Kidney (tissue), 14 donors: Measurements from ENCODE around the gene SOD1. TPM values are rescaled to one million over a fixed set of nuclear protein-coding genes. Genes with fewer than 3 reads are reported as not detected.

ENCODE experiments used
- DNase-seq, 5 donors: peaks; one replicate each; pipeline ENCODE4 v3.0.0-alpha.2; 2013 to 2020
- FAIRE-seq: peaks from 2 replicates; lab custom pipeline; 2012; peaks lifted over from hg19 to GRCh38; lab: Jason Lieb, UNC
- H3K27ac ChIP-seq, 2 donors: one replicate each; pipeline ENCODE4 v1.7.0; 2013; ENCODE audit warnings: low read depth in 2 of 2, low read length in 2 of 2, inconsistent platforms in 1 of 2
- H3K27me3 ChIP-seq: one replicate; pipeline ENCODE4 v1.7.1; 2013; ENCODE audit warnings: low read length, inconsistent platforms; ENCODE audit not compliant: control insufficient read depth, insufficient read depth
- H3K36me3 ChIP-seq, 3 donors: one replicate each; pipeline versions ENCODE4 v1.7.0 to v1.7.1; 2013; ENCODE audit warnings: low read length in 3 of 3, control low read depth in 1 of 3, inconsistent platforms in 1 of 3; ENCODE audit not compliant: insufficient read depth in 3 of 3, control insufficient read depth in 2 of 3
- H3K4me1 ChIP-seq, 3 donors: one replicate each; pipeline versions ENCODE4 v1.7.0 to v1.7.1; 2013; ENCODE audit warnings: low read length in 3 of 3, inconsistent platforms in 1 of 3, low read depth in 1 of 3; ENCODE audit not compliant: control insufficient read depth in 2 of 3, insufficient read depth in 2 of 3
- H3K4me3 ChIP-seq, 3 donors: one replicate each; pipeline versions ENCODE4 v1.7.0 to v1.8.1; 2013; ENCODE audit warnings: low read length in 3 of 3, control low read depth in 1 of 3, inconsistent platforms in 1 of 3
- H3K9ac ChIP-seq, 3 donors: one replicate each; pipeline versions ENCODE4 v1.7.0 to v1.7.1; 2013; ENCODE audit warnings: low read length in 3 of 3, control low read depth in 1 of 3, inconsistent platforms in 1 of 3
- H3K9me3 ChIP-seq, 3 donors: one replicate each; pipeline versions ENCODE4 v1.7.0 to v1.7.1; 2013; ENCODE audit warnings: low read length in 3 of 3, control low read depth in 1 of 3, inconsistent platforms in 1 of 3; ENCODE audit not compliant: control insufficient read depth in 2 of 3, insufficient read depth in 1 of 3
- intact Hi-C: fragments of 100-400 bp; cut with DNase I; formaldehyde crosslinking; loops from one replicate; pipeline ENCODE4 v1.11.1; 2022
- polyA plus RNA-seq: library from polyadenylated mRNA; stranded (reverse); fragments of 350-450 nt; fragmentation: Illumina TruSeq; extraction: RNeasy Lipid Tissue Mini Kit (QIAGEN cat#74804); gene quantifications from one replicate; pipeline ENCODE4 v1.2.3, GENCODE V29; 2014; ENCODE audit warnings: low read depth, low replicate concordance; ENCODE audit not compliant: insufficient read depth
- total RNA-seq: library from RNA; stranded (reverse); fragmentation: NEBNext Ultra II Directional; extraction: Animal tissue kit (Norgen Biotek cat#: 25700); gene quantifications from one replicate; pipeline ENCODE4 v1.2.1, GENCODE V29; 2021
- TF ChIP-seq, protein P1 (sequence below): IDR thresholded peaks from 3 replicates; pipeline ENCODE4 v1.5.1; 2012; ENCODE audit warnings: mild to moderate bottlenecking, moderate library complexity, borderline replicate concordance; ENCODE audit not compliant: insufficient read depth; ENCODE audit errors: extremely low read depth
- donor health status: control.
- donor health status: control.
- donor health status: control.
- donor health status: control.
- donor health status: control.
- donor health status: DM: yes; HTN: yes; CAD: no.
- donor health status: Normal renal cell carcinoma (clear cell type).

Gene SOD1
- total and polyA plus RNA-seq, 2 donors from 2014 or later: 243 to 910 TPM

DNA sequence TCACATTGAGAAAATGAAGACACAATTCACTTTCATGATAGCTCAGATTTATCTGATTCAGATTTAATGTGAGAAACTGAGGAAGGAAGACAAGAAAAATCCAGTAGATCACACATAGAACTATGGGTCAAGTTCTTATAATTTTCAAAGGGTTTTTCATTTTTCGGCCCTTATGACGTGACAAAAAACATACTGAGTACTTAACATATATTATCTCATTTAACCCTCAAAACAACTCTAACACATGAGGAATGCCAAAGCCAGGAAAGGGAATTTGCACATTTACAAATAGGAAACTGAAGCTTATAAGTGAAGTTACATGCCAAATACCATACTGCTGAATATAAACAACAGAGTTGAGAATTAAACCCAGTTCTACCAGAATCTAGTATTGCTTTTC lies 27.6 kb downstream of the SOD1 start:
- Histone ChIP-seq H3K27me3 (no peaks in the 10 kb centered on the region), H3K9ac (no peak overlapping the region), H3K4me3 (no peak overlapping the region), H3K9me3 (no peaks in the 10 kb centered on the region), H3K36me3 (peaks cover 12 to 51% (median 33%) of the 10 kb centered on the region in 3 donors), H3K4me1 (peaks cover 0 to 2% (median 0%) of the 10 kb centered on the region in 3 donors), H3K27ac (no peak overlapping the region)
- TF ChIP-seq, protein P1, sequence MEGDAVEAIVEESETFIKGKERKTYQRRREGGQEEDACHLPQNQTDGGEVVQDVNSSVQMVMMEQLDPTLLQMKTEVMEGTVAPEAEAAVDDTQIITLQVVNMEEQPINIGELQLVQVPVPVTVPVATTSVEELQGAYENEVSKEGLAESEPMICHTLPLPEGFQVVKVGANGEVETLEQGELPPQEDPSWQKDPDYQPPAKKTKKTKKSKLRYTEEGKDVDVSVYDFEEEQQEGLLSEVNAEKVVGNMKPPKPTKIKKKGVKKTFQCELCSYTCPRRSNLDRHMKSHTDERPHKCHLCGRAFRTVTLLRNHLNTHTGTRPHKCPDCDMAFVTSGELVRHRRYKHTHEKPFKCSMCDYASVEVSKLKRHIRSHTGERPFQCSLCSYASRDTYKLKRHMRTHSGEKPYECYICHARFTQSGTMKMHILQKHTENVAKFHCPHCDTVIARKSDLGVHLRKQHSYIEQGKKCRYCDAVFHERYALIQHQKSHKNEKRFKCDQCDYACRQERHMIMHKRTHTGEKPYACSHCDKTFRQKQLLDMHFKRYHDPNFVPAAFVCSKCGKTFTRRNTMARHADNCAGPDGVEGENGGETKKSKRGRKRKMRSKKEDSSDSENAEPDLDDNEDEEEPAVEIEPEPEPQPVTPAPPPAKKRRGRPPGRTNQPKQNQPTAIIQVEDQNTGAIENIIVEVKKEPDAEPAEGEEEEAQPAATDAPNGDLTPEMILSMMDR: no peak
- DNase-seq (no peak), FAIRE-seq (no peak)
- intact Hi-C loops: no loop called here

DNA sequence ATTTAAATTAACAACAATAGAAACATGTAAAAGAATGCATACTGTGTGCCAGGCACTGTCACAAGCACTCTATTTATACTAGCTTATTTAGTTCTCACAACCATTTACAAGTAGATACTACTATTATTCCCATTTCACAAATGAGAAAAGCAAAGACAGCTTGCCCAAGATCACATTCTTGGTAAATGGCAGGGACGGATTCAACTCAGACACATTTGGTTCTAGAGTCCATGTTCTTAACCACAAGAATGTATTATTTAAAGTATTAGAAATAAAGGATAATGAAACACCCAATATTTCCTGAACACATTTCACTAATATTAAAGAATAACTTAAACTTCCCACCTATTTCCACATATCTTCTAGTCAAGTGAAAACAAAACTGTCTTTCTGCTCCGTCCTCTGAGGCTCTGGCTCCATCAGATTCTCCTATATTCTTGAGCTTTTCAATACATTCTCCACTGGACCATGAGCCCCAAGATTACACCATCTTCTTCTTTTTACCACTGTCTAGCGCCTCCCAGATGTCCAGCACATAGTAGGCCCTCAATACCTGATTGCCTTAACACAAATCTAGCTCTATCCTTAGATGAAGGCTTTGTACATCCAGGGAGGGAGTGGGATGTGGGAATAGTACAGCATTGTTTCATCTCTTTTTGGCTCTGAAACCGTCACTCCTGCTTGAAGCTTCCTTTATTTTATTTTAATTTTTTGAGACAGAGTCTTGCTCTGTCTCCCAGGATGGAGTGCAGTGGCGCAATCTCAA lies 29.3 kb downstream of the SOD1 start:
- DNase-seq (no peak), FAIRE-seq (no peak)
- Histone ChIP-seq H3K36me3 (peaks cover 8 to 57% (median 37%) of the 10 kb centered on the region in 3 donors), H3K4me3 (no peak overlapping the region), H3K9ac (no peak overlapping the region), H3K27ac (no peak overlapping the region), H3K4me1 (peaks cover 0 to 2% (median 0%) of the 10 kb centered on the region in 3 donors), H3K9me3 (no peaks in the 10 kb centered on the region), H3K27me3 (no peaks in the 10 kb centered on the region)
- TF ChIP-seq, protein P1: no peak
- intact Hi-C loops: no loop called here

DNA sequence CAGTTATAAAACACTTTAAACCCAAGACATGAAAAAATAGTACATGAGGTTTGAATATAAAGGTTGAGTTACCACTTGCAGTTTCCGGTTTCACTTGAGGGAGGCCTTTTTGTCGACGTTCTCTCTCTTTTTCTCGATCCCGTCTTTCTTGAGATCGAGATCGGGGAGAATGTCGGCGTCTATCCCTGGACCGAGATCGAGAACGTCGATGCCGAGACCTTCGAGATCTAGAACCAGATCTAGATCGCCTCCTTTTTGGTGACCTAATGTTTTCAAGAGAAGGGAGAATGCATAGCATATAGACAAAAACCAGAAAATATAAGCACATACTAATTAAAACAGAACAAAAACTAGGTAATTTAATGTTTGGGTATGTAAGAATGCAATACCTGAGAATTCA lies 33.7 kb downstream of the SOD1 start:
- intact Hi-C loops: no loop called here
- no peak overlapping the region for H3K4me3 ChIP-seq
- no peak overlapping the region for H3K9ac ChIP-seq
- no peaks in the 10 kb centered on the region for H3K27me3 ChIP-seq
- H3K36me3 ChIP-seq: peaks cover 3 to 55% (median 28%) of the 10 kb centered on the region in 3 donors
- no peaks in the 10 kb centered on the region for H3K9me3 ChIP-seq
- TF ChIP-seq, protein P1: no peak
- H3K27ac ChIP-seq: no peak overlapping the region
- no peaks in the 10 kb centered on the region for H3K4me1 ChIP-seq
- FAIRE-seq (no peak), DNase-seq (no peak)

DNA sequence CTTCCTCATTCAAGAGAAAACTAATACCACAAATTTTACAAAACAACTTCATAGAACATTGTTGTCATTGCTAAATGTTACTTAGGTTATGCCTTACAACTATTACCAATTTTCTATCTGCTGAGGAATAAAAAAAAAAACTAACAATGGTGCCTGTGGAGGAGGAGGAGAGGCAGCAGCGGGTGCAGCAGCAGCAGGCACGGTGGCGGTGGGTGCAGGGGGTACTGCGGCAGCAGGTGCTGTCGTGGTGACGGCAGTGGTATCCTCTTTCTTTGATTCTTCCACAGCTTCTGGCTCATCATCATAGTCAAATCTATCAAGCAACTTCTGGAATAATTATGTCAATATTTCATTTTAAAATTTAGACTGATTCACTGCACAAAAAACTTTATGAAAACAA lies 36.9 kb downstream of the SOD1 start:
- DNase-seq (no peak), FAIRE-seq (no peak)
- Histone ChIP-seq H3K27ac (no peak overlapping the region), H3K9me3 (no peaks in the 10 kb centered on the region), H3K36me3 (peaks cover 3 to 52% (median 15%) of the 10 kb centered on the region in 3 donors), H3K9ac (no peak overlapping the region), H3K4me3 (no peak overlapping the region), H3K27me3 (no peaks in the 10 kb centered on the region), H3K4me1 (no peaks in the 10 kb centered on the region)
- intact Hi-C loops: no loop called here
- TF ChIP-seq, protein P1: no peak
